ENCODE data around the gene LDB2. TPM values are rescaled to one million over a fixed set of nuclear protein-coding genes. Genes with fewer than 3 reads are reported as not detected.

LDB2 gene
- total RNA-seq, 1 experiment from 2014 or later, result not detected

- H3K9ac ChIP-seq (ENCODE audit: low read length), result no peak overlapping the region
- H3K4me1 ChIP-seq (ENCODE audit: low read length), result no peaks in the 10 kb centered on the region
- no peaks in the 10 kb centered on the region for H3K9me3 ChIP-seq (ENCODE audit: low read length)
- no peak overlapping the region for H3K27ac ChIP-seq (ENCODE audit: low read length)
- no peak overlapping the region for H2AFZ ChIP-seq (ENCODE audit: low read length)
- H3K36me3 ChIP-seq (ENCODE audit: insufficient read depth, low read length), result no peaks in the 10 kb centered on the region
- no peaks in the 10 kb centered on the region for H3K9me2 ChIP-seq (replicated peaks; ENCODE audit: insufficient read depth, low read length)
- no peak for DNase-seq
- no peak overlapping the region for H3K4me3 ChIP-seq (ENCODE audit: low read length)
- no peaks in the 10 kb centered on the region for H3K27me3 ChIP-seq (ENCODE audit: low read length)
- no peaks in the 10 kb centered on the region for H4K20me1 ChIP-seq (ENCODE audit: insufficient read depth, low read depth, low read length)
- no peak overlapping the region for H3K4me2 ChIP-seq (ENCODE audit: low read depth, low read length, poor library complexity, severe bottlenecking)
- no peaks in the 10 kb centered on the region for H3K79me2 ChIP-seq (ENCODE audit: low read length)
Measured at GRCh38 chr4:16692961-16693506, 205.4 kb downstream of the LDB2 start.

DNA sequence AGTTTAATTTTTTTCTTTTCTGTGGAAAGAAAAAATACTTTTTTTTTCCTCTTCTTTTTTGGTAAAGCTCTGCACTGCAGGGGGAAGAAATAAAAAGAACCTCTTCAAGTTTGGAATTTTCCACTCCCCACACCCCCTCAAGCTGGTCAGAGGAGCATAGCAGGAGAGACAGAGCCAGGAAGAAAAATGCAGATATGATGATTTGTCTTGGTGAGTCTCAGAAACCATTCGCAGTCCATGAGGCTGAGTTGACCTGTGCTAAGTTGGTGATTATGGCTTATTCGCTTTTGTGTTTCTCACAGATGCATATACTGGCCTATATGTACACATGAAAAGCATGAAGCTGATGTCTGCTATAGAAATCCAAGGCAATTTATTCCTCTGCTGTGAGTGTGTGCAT is 205.9 kb downstream of the LDB2 start:
- Histone ChIP-seq H3K4me3 (ENCODE audit: low read length) (no peak overlapping the region), H3K36me3 (ENCODE audit: insufficient read depth, low read length) (no peaks in the 10 kb centered on the region), H3K4me2 (ENCODE audit: low read depth, low read length, poor library complexity, severe bottlenecking) (no peak overlapping the region), H2AFZ (ENCODE audit: low read length) (no peak overlapping the region), H3K27me3 (ENCODE audit: low read length) (no peaks in the 10 kb centered on the region), H3K4me1 (ENCODE audit: low read length) (no peaks in the 10 kb centered on the region), H3K27ac (ENCODE audit: low read length) (no peak overlapping the region), H3K9me3 (ENCODE audit: low read length) (no peaks in the 10 kb centered on the region), H3K9me2 (replicated peaks; ENCODE audit: insufficient read depth, low read length) (no peaks in the 10 kb centered on the region), H3K79me2 (ENCODE audit: low read length) (no peaks in the 10 kb centered on the region), H3K9ac (ENCODE audit: low read length) (no peak overlapping the region), H4K20me1 (ENCODE audit: insufficient read depth, low read depth, low read length) (no peaks in the 10 kb centered on the region)
- no peak for DNase-seq

GRCh38 chr4:16692046-16692445 is 206.4 kb downstream of the LDB2 start:
- Histone ChIP-seq H2AFZ (ENCODE audit: low read length) (no peak overlapping the region), H3K9me2 (replicated peaks; ENCODE audit: insufficient read depth, low read length) (no peaks in the 10 kb centered on the region), H3K79me2 (ENCODE audit: low read length) (no peaks in the 10 kb centered on the region), H3K4me1 (ENCODE audit: low read length) (no peaks in the 10 kb centered on the region), H3K4me3 (ENCODE audit: low read length) (no peak overlapping the region), H3K9ac (ENCODE audit: low read length) (no peak overlapping the region), H4K20me1 (ENCODE audit: insufficient read depth, low read depth, low read length) (no peaks in the 10 kb centered on the region), H3K4me2 (ENCODE audit: low read depth, low read length, poor library complexity, severe bottlenecking) (no peak overlapping the region), H3K9me3 (ENCODE audit: low read length) (no peaks in the 10 kb centered on the region), H3K27ac (ENCODE audit: low read length) (no peak overlapping the region), H3K36me3 (ENCODE audit: insufficient read depth, low read length) (no peaks in the 10 kb centered on the region), H3K27me3 (ENCODE audit: low read length) (no peaks in the 10 kb centered on the region)
- DNase-seq, result no peak

- H4K20me1 ChIP-seq (ENCODE audit: insufficient read depth, low read depth, low read length), result no peaks in the 10 kb centered on the region
- H3K36me3 ChIP-seq (ENCODE audit: insufficient read depth, low read length), result no peaks in the 10 kb centered on the region
- no peaks in the 10 kb centered on the region for H3K27me3 ChIP-seq (ENCODE audit: low read length)
- H3K4me1 ChIP-seq (ENCODE audit: low read length), result no peaks in the 10 kb centered on the region
- no peaks in the 10 kb centered on the region for H3K9me3 ChIP-seq (ENCODE audit: low read length)
- no peaks in the 10 kb centered on the region for H3K9me2 ChIP-seq (replicated peaks; ENCODE audit: insufficient read depth, low read length)
- no peak overlapping the region for H3K4me2 ChIP-seq (ENCODE audit: low read depth, low read length, poor library complexity, severe bottlenecking)
- DNase-seq, result no peak
- no peak overlapping the region for H3K9ac ChIP-seq (ENCODE audit: low read length)
- no peak overlapping the region for H3K4me3 ChIP-seq (ENCODE audit: low read length)
- no peak overlapping the region for H3K27ac ChIP-seq (ENCODE audit: low read length)
- no peak overlapping the region for H2AFZ ChIP-seq (ENCODE audit: low read length)
- H3K79me2 ChIP-seq (ENCODE audit: low read length), result no peaks in the 10 kb centered on the region
Measured at GRCh38 chr4:16691450-16691849, 207.0 kb downstream of the LDB2 start.

- Histone ChIP-seq H3K36me3 (ENCODE audit: insufficient read depth, low read length) (no peaks in the 10 kb centered on the region), H3K9me2 (replicated peaks; ENCODE audit: insufficient read depth, low read length) (no peaks in the 10 kb centered on the region), H3K27me3 (ENCODE audit: low read length) (no peaks in the 10 kb centered on the region), H3K9me3 (ENCODE audit: low read length) (no peaks in the 10 kb centered on the region), H4K20me1 (ENCODE audit: insufficient read depth, low read depth, low read length) (no peaks in the 10 kb centered on the region), H3K4me3 (ENCODE audit: low read length) (no peak overlapping the region), H2AFZ (ENCODE audit: low read length) (no peak overlapping the region), H3K4me1 (ENCODE audit: low read length) (no peaks in the 10 kb centered on the region), H3K4me2 (ENCODE audit: low read depth, low read length, poor library complexity, severe bottlenecking) (no peak overlapping the region), H3K27ac (ENCODE audit: low read length) (no peak overlapping the region), H3K9ac (ENCODE audit: low read length) (no peak overlapping the region), H3K79me2 (ENCODE audit: low read length) (no peaks in the 10 kb centered on the region)
- DNase-seq, result no peak
Measured at GRCh38 chr4:16687845-16688244, 210.6 kb downstream of the LDB2 start.

GRCh38 chr4:16687011-16687410 is 211.4 kb downstream of the LDB2 start:
- no peak overlapping the region for H3K4me3 ChIP-seq (ENCODE audit: low read length)
- no peaks in the 10 kb centered on the region for H3K79me2 ChIP-seq (ENCODE audit: low read length)
- H3K9me2 ChIP-seq (replicated peaks; ENCODE audit: insufficient read depth, low read length), result no peaks in the 10 kb centered on the region
- H4K20me1 ChIP-seq (ENCODE audit: insufficient read depth, low read depth, low read length), result no peaks in the 10 kb centered on the region
- H3K4me2 ChIP-seq (ENCODE audit: low read depth, low read length, poor library complexity, severe bottlenecking), result no peak overlapping the region
- no peak overlapping the region for H3K27ac ChIP-seq (ENCODE audit: low read length)
- no peak overlapping the region for H3K9ac ChIP-seq (ENCODE audit: low read length)
- no peaks in the 10 kb centered on the region for H3K36me3 ChIP-seq (ENCODE audit: insufficient read depth, low read length)
- H3K27me3 ChIP-seq (ENCODE audit: low read length), result no peaks in the 10 kb centered on the region
- no peaks in the 10 kb centered on the region for H3K9me3 ChIP-seq (ENCODE audit: low read length)
- no peak for DNase-seq
- H3K4me1 ChIP-seq (ENCODE audit: low read length), result no peaks in the 10 kb centered on the region
- H2AFZ ChIP-seq (ENCODE audit: low read length), result no peak overlapping the region

DNA sequence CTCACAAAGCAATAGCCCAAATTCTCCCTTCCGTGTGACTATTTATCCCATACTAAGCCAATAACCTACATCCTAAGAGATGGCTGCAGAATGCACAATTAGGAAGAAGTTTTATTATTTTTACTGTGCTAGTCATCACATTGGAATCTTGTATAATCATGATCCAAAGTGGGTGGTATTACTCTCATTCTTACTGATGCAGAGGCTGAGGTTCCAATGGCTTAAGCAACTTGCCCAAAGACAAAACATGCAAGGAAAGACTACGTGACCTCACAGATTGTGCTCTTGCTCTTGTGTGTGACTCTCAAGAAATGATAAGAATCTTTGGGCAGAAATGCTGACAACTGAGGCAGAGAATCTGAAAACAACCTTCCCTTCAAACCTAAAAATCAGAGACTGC is 212.2 kb downstream of the LDB2 start:
- no peaks in the 10 kb centered on the region for H3K9me2 ChIP-seq (replicated peaks; ENCODE audit: insufficient read depth, low read length)
- H3K4me1 ChIP-seq (ENCODE audit: low read length), result no peaks in the 10 kb centered on the region
- no peak for DNase-seq
- no peak overlapping the region for H3K27ac ChIP-seq (ENCODE audit: low read length)
- no peak overlapping the region for H2AFZ ChIP-seq (ENCODE audit: low read length)
- no peak overlapping the region for H3K9ac ChIP-seq (ENCODE audit: low read length)
- H3K79me2 ChIP-seq (ENCODE audit: low read length), result no peaks in the 10 kb centered on the region
- H3K27me3 ChIP-seq (ENCODE audit: low read length), result no peaks in the 10 kb centered on the region
- H3K9me3 ChIP-seq (ENCODE audit: low read length), result no peaks in the 10 kb centered on the region
- no peaks in the 10 kb centered on the region for H3K36me3 ChIP-seq (ENCODE audit: insufficient read depth, low read length)
- no peaks in the 10 kb centered on the region for H4K20me1 ChIP-seq (ENCODE audit: insufficient read depth, low read depth, low read length)
- no peak overlapping the region for H3K4me3 ChIP-seq (ENCODE audit: low read length)
- H3K4me2 ChIP-seq (ENCODE audit: low read depth, low read length, poor library complexity, severe bottlenecking), result no peak overlapping the region

GRCh38 chr4:16685536-16685935 is 212.9 kb downstream of the LDB2 start:
- Histone ChIP-seq H4K20me1 (ENCODE audit: insufficient read depth, low read depth, low read length) (no peaks in the 10 kb centered on the region), H2AFZ (ENCODE audit: low read length) (no peak overlapping the region), H3K27me3 (ENCODE audit: low read length) (no peaks in the 10 kb centered on the region)

GRCh38 chr4:16684935-16685334 is 213.5 kb downstream of the LDB2 start:
- no peaks in the 10 kb centered on the region for H3K27me3 ChIP-seq (ENCODE audit: low read length)
- no peak for DNase-seq
- no peaks in the 10 kb centered on the region for H3K4me1 ChIP-seq (ENCODE audit: low read length)
- H3K36me3 ChIP-seq (ENCODE audit: insufficient read depth, low read length), result no peaks in the 10 kb centered on the region
- no peak overlapping the region for H2AFZ ChIP-seq (ENCODE audit: low read length)
- no peaks in the 10 kb centered on the region for H3K9me2 ChIP-seq (replicated peaks; ENCODE audit: insufficient read depth, low read length)
- no peaks in the 10 kb centered on the region for H3K9me3 ChIP-seq (ENCODE audit: low read length)
- H3K4me3 ChIP-seq (ENCODE audit: low read length), result no peak overlapping the region
- no peak overlapping the region for H3K9ac ChIP-seq (ENCODE audit: low read length)
- H3K79me2 ChIP-seq (ENCODE audit: low read length), result no peaks in the 10 kb centered on the region
- no peak overlapping the region for H3K27ac ChIP-seq (ENCODE audit: low read length)
- H4K20me1 ChIP-seq (ENCODE audit: insufficient read depth, low read depth, low read length), result no peaks in the 10 kb centered on the region
- no peak overlapping the region for H3K4me2 ChIP-seq (ENCODE audit: low read depth, low read length, poor library complexity, severe bottlenecking)

More at GRCh38 chr4:16685536-16685935, 212.9 kb downstream of the LDB2 start:
- Histone ChIP-seq H3K9me2 (replicated peaks; ENCODE audit: insufficient read depth, low read length) (no peaks in the 10 kb centered on the region), H3K9ac (ENCODE audit: low read length) (no peak overlapping the region), H3K27ac (ENCODE audit: low read length) (no peak overlapping the region), H3K4me3 (ENCODE audit: low read length) (no peak overlapping the region), H3K36me3 (ENCODE audit: insufficient read depth, low read length) (no peaks in the 10 kb centered on the region), H3K4me2 (ENCODE audit: low read depth, low read length, poor library complexity, severe bottlenecking) (no peak overlapping the region), H3K9me3 (ENCODE audit: low read length) (no peaks in the 10 kb centered on the region), H3K4me1 (ENCODE audit: low read length) (no peaks in the 10 kb centered on the region), H3K79me2 (ENCODE audit: low read length) (no peaks in the 10 kb centered on the region)
- DNase-seq, result no peak
